K562 treated with DMSO at 1 percent for 24 hours (cell line): ENCODE results near the gene FAM81A. TPM values are rescaled to one million over a fixed set of nuclear protein-coding genes. Genes with fewer than 3 reads are reported as not detected.

ENCODE experiments used
- total RNA-seq: library from RNA; unstranded; fragments of 300-600 nt; gene quantifications from 2 replicates; pipeline ENCODE4 v1.2.3, GENCODE V29; 2022; ENCODE audit warnings: low read depth; ENCODE audit not compliant: insufficient read depth

The FAM81A gene
- not detected in 2 replicates for total RNA-seq

DNA sequence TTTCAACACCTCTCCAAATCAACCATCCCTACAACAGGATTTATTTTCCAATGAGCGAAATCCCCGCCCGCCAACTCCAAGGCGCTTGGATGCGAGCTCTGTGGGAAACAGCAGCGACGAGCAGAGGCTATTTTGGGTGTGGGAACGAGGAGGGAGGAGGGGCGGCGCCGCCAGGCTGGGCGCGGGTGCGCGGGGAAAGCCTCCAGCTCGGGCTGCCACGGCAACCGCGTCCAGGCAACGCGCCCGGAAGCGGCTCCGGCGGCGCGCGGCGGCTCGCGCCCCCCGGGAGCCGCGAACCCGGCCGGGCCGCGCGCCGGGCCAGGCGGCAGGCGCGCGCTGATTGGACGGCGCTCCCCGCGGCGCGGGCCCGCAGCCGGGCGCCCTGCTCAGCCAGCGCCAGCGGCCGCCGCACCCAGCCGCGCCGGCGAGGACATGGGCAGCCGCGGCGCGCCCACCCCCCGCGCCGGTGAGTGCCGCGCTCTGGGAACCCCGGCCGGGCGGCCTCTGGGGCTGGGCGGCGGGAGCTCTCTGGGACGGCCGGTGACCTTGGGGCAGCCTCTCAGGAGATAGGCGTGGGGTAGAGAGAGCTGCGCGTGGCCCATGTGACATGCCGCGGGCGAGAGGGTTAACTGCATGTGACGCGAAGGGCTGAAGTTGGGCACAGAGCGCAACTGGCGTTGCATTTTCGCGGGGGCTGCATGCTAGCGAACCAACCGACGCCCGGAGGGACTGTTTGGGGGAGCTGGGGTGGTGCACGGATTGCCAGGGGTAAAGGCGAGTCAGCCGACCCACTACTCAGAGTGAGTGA lies at the start of gene FAM81A:
FAM81A (plus strand) TSS at position 370 of the 808 bp plus-strand sequence. CDS start 20,441 bp downstream, outside the sequence.

Other genes with a start within 250 kb of the FAM81A start
- gene LDHAL6B, start 231.3 kb upstream of the FAM81A start, total RNA-seq: not detected in 2 replicates
- gene MYO1E, start 65.3 kb upstream of the FAM81A start, total RNA-seq: 0.06 TPM in 1 of 2 replicates, not detected in the other
- gene GCNT3, start 173.6 kb downstream of the FAM81A start, total RNA-seq: 0.14 TPM in 1 of 2 replicates, not detected in the other
- gene GTF2A2, start 219.3 kb downstream of the FAM81A start, total RNA-seq: 70.9 and 74.3 TPM in 2 replicates